Tibial nerve (tissue), 4 donors: ENCODE results near the gene MT3.

Experiments
- CTCF ChIP-seq, 5 experiments: fragments of 200-600 bp in 3 of 5; fragments of 450-650 bp in 2 of 5; sonication (generic) in 3 of 5; IDR thresholded peaks; one replicate each; pipeline ENCODE4 v1.5.1; 2016 to 2019; ENCODE audit warnings: antibody characterized with exemption in 5 of 5, mild to moderate bottlenecking in 3 of 5, moderate library complexity in 2 of 5
- EP300 ChIP-seq, 2 donors: sonication (generic); formaldehyde crosslinking; IDR thresholded peaks; one replicate each; pipeline ENCODE4 v1.6.1; 2017; ENCODE audit warnings: antibody characterized with exemption in 2 of 2, mild to moderate bottlenecking in 1 of 2

DNA sequence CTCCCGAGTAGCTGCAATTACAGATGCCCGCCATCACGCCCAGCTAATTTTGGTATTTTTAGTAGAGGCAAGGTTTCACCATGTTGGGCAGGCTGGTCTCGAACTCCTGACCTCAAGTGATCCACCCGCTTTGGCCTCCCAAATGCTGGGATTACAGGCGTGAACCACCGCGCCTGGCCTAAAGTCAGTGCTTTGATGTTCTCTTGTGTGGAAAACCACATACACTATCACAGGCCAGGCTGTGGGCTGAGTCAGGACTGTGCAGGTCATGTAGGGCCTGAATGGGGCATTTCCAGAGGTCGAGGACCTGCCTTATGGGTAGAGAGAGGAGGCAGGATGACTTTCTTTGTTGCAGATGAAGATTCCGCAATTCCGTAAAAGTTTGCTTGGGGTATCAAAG, 5.1 kb upstream of the MT3 start:
- TF ChIP-seq CTCF (IDR thresholded peaks at IDR 0.05), result no peak
- TF ChIP-seq EP300 (IDR thresholded peaks at IDR 0.05), result no peak
